Neural progenitor cell (in vitro differentiated cells): ENCODE results near the gene PIRT.

Experiments used
- EZH2 ChIP-seq: fragments of 200-600 bp; sonication (generic); IDR thresholded peaks from 2 replicates; pipeline ENCODE4 v1.6.1; 2017; ENCODE audit warnings: antibody characterized with exemption, mild to moderate bottlenecking, moderate library complexity
- TF ChIP-seq, protein P1 (sequence below): fragments of 200-600 bp; sonication (generic); IDR thresholded peaks from 2 replicates; pipeline ENCODE4 v1.5.1; 2017; ENCODE audit warnings: antibody characterized with exemption, mild to moderate bottlenecking

DNA sequence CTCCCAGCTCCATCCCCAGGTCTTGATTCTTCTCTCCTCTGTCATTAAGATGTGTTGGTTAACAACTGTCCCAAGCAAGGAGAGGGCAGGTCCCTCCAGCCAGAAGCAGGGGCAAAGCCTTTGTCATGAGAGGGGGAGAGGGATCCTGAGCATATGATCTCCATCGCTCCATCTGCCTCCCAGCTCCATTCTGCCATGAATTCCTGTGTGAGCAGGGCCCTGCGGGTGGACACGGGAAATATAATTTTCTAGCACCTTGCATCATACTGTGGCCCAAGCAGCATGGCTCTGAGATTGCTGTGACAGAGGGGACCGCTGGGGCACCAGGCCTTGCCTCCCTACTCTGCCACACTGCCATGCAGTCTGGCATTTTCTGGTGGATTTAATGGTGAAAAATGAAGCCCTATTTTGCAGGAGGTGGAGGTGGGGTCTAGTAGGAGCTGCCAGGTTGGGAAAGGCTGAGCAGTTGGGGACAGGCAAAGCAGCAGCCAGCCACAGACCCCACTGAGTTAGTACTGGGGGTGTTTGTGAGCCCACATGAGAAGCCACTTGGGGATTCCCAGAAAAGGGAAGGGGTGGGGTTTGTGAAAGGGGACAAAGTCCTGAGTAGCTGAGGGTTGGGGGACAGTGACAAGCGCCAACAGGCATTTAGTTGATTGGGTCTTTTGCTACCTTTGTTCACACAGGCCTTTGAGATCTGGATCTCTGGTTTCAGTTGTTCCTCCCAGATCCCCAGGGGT is 50.4 kb downstream of the PIRT start:
- TF ChIP-seq, protein P1, sequence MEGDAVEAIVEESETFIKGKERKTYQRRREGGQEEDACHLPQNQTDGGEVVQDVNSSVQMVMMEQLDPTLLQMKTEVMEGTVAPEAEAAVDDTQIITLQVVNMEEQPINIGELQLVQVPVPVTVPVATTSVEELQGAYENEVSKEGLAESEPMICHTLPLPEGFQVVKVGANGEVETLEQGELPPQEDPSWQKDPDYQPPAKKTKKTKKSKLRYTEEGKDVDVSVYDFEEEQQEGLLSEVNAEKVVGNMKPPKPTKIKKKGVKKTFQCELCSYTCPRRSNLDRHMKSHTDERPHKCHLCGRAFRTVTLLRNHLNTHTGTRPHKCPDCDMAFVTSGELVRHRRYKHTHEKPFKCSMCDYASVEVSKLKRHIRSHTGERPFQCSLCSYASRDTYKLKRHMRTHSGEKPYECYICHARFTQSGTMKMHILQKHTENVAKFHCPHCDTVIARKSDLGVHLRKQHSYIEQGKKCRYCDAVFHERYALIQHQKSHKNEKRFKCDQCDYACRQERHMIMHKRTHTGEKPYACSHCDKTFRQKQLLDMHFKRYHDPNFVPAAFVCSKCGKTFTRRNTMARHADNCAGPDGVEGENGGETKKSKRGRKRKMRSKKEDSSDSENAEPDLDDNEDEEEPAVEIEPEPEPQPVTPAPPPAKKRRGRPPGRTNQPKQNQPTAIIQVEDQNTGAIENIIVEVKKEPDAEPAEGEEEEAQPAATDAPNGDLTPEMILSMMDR, result no peak
- no peak for TF ChIP-seq EZH2
